ENCODE measurements around the gene SEC14L3.

DNA sequence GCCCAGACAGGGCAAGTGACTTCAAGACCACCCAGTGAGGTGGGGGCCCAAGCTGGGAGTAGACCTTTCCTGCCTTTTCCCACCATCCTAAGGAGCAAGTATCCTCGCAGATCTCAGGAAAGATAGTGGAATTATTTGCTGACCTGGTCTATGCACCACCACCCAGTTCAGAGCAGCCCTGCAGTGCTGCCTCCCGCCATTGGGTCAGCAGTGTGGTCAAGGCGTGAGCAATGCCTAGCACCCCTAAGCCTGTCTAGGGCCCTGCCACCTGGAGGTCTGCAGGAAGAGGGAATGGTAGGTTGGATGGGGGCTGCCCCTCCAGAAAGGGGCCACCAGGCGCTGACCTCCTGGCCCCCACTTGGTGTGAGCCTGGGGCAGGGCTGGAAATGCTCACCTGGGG, 39.7 kb downstream of the SEC14L3 start:
- TF ChIP-seq EZH2phosphoT487 (conservative IDR thresholded peaks at IDR 0.05; ENCODE audit: low read length) = no peak
- TF ChIP-seq, protein P1, sequence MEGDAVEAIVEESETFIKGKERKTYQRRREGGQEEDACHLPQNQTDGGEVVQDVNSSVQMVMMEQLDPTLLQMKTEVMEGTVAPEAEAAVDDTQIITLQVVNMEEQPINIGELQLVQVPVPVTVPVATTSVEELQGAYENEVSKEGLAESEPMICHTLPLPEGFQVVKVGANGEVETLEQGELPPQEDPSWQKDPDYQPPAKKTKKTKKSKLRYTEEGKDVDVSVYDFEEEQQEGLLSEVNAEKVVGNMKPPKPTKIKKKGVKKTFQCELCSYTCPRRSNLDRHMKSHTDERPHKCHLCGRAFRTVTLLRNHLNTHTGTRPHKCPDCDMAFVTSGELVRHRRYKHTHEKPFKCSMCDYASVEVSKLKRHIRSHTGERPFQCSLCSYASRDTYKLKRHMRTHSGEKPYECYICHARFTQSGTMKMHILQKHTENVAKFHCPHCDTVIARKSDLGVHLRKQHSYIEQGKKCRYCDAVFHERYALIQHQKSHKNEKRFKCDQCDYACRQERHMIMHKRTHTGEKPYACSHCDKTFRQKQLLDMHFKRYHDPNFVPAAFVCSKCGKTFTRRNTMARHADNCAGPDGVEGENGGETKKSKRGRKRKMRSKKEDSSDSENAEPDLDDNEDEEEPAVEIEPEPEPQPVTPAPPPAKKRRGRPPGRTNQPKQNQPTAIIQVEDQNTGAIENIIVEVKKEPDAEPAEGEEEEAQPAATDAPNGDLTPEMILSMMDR (IDR thresholded peaks at IDR 0.05; ENCODE audit: insufficient read depth, low read length, poor library complexity, severe bottlenecking) = no peak

Measured in SU-DHL-6 (cell line).